ENCODE data around the gene WFIKKN2.

The WFIKKN2 gene

GRCh38 chr17:50891577-50891989 is 56.2 kb downstream of the WFIKKN2 start:
- TF ChIP-seq SIN3A (IDR thresholded peaks at IDR 0.05; ENCODE audit: borderline replicate concordance, insufficient read depth, low read length) (no peak), FOXP2 (optimal IDR thresholded peaks at IDR 0.05; ENCODE audit: borderline replicate concordance, extremely low read depth, extremely low read length, insufficient read depth) (no peak), POLR2AphosphoS5 (IDR thresholded peaks at IDR 0.05; ENCODE audit: low read depth, low read length) (no peak), REST (IDR thresholded peaks at IDR 0.05; ENCODE audit: insufficient read depth in 1 of 2, low read depth in 2 of 2, low read length in 2 of 2) (no peak)
